WTC11 (cell line): Measurements from ENCODE around the gene SLC38A10.

Experiments
- IRF2 ChIP-seq: sonication (generic); formaldehyde crosslinking; IDR thresholded peaks from 2 replicates; pipeline ENCODE4 v1.8.0; 2022; ENCODE audit warnings: low read depth, missing genetic modification reagents, borderline replicate concordance
- JUN ChIP-seq: sonication (generic); formaldehyde crosslinking; IDR thresholded peaks from 2 replicates; pipeline ENCODE4 v1.8.0; 2023; ENCODE audit warnings: mild to moderate bottlenecking, missing genetic modification reagents
- MXD4 ChIP-seq: fragments of 250-450 bp; sonication (Bioruptor Pico); IDR thresholded peaks from 2 replicates; pipeline ENCODE4 v1.8.0; 2021; ENCODE audit warnings: mild to moderate bottlenecking, moderate library complexity, borderline replicate concordance
- SP1 ChIP-seq: sonication (generic); formaldehyde crosslinking; conservative IDR thresholded peaks from 2 replicates; pipeline ENCODE4 v1.8.1; 2022; ENCODE audit warnings: missing genetic modification reagents
- ZBTB21 ChIP-seq: sonication (generic); formaldehyde crosslinking; IDR thresholded peaks from 2 replicates; pipeline ENCODE4 v1.8.1; 2023; ENCODE audit warnings: mild to moderate bottlenecking, missing genetic modification reagents, borderline replicate concordance
- TF ChIP-seq, protein P1 (sequence below): sonication (generic); formaldehyde crosslinking; IDR thresholded peaks from 2 replicates; pipeline ENCODE4 v1.8.0; 2023; ENCODE audit warnings: missing genetic modification reagents
- TF ChIP-seq, protein P2 (sequence below): sonication (generic); formaldehyde crosslinking; conservative IDR thresholded peaks from 2 replicates; pipeline ENCODE4 v1.8.1; 2022; ENCODE audit warnings: mild to moderate bottlenecking, missing genetic modification reagents
- TF ChIP-seq, protein P3 (sequence below): sonication (generic); formaldehyde crosslinking; IDR thresholded peaks from 2 replicates; pipeline ENCODE4 v1.8.1; 2022; ENCODE audit warnings: low read depth, missing genetic modification reagents, borderline replicate concordance
- TF ChIP-seq, protein P4 (sequence below): sonication (generic); formaldehyde crosslinking; IDR thresholded peaks from 2 replicates; pipeline ENCODE4 v1.8.0; 2022; ENCODE audit warnings: missing genetic modification reagents
- TF ChIP-seq, protein P5 (sequence below): fragments of 200-600 bp; IDR thresholded peaks from 2 replicates; pipeline ENCODE4 v1.8.0; 2022; ENCODE audit warnings: antibody characterized with exemption
- TF ChIP-seq, protein P6 (sequence below): sonication (generic); formaldehyde crosslinking; IDR thresholded peaks from 2 replicates; pipeline ENCODE4 v1.8.1; 2023; ENCODE audit warnings: mild to moderate bottlenecking, missing genetic modification reagents, moderate library complexity

DNA sequence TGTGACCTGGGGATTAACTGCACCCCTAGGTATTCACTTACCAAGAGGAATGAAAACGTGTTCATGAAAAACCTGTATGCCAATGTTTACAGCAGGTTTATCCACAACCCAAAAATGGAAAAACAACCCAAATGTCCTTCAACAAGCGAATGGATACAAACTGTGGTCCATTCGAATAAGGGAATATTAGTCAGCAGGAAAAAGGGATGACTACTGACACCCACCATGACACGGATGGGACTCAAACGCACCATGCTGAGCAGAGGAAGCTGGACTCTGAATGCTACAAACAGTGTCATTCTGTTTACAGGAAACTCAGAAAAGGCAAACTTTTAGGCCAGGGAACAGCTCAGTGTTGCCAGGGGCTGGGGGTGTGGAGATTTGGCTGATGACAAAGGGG, 4.9 kb downstream of the SLC38A10 start:
- no peak for TF ChIP-seq MXD4 (CRISPR knock-in tag)
- no peak for TF ChIP-seq IRF2
- TF ChIP-seq JUN (CRISPR knock-in tag): no peak
- TF ChIP-seq, protein P1, sequence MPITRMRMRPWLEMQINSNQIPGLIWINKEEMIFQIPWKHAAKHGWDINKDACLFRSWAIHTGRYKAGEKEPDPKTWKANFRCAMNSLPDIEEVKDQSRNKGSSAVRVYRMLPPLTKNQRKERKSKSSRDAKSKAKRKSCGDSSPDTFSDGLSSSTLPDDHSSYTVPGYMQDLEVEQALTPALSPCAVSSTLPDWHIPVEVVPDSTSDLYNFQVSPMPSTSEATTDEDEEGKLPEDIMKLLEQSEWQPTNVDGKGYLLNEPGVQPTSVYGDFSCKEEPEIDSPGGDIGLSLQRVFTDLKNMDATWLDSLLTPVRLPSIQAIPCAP (CRISPR knock-in tag): no peak
- TF ChIP-seq, protein P2, sequence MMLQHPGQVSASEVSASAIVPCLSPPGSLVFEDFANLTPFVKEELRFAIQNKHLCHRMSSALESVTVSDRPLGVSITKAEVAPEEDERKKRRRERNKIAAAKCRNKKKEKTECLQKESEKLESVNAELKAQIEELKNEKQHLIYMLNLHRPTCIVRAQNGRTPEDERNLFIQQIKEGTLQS (CRISPR knock-in tag): no peak
- TF ChIP-seq ZBTB21 (CRISPR knock-in tag): no peak
- TF ChIP-seq, protein P3, sequence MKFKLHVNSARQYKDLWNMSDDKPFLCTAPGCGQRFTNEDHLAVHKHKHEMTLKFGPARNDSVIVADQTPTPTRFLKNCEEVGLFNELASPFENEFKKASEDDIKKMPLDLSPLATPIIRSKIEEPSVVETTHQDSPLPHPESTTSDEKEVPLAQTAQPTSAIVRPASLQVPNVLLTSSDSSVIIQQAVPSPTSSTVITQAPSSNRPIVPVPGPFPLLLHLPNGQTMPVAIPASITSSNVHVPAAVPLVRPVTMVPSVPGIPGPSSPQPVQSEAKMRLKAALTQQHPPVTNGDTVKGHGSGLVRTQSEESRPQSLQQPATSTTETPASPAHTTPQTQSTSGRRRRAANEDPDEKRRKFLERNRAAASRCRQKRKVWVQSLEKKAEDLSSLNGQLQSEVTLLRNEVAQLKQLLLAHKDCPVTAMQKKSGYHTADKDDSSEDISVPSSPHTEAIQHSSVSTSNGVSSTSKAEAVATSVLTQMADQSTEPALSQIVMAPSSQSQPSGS (CRISPR knock-in tag): no peak
- TF ChIP-seq, protein P4, sequence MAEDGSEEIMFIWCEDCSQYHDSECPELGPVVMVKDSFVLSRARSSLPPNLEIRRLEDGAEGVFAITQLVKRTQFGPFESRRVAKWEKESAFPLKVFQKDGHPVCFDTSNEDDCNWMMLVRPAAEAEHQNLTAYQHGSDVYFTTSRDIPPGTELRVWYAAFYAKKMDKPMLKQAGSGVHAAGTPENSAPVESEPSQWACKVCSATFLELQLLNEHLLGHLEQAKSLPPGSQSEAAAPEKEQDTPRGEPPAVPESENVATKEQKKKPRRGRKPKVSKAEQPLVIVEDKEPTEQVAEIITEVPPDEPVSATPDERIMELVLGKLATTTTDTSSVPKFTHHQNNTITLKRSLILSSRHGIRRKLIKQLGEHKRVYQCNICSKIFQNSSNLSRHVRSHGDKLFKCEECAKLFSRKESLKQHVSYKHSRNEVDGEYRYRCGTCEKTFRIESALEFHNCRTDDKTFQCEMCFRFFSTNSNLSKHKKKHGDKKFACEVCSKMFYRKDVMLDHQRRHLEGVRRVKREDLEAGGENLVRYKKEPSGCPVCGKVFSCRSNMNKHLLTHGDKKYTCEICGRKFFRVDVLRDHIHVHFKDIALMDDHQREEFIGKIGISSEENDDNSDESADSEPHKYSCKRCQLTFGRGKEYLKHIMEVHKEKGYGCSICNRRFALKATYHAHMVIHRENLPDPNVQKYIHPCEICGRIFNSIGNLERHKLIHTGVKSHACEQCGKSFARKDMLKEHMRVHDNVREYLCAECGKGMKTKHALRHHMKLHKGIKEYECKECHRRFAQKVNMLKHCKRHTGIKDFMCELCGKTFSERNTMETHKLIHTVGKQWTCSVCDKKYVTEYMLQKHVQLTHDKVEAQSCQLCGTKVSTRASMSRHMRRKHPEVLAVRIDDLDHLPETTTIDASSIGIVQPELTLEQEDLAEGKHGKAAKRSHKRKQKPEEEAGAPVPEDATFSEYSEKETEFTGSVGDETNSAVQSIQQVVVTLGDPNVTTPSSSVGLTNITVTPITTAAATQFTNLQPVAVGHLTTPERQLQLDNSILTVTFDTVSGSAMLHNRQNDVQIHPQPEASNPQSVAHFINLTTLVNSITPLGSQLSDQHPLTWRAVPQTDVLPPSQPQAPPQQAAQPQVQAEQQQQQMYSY: no peak
- TF ChIP-seq, protein P5, sequence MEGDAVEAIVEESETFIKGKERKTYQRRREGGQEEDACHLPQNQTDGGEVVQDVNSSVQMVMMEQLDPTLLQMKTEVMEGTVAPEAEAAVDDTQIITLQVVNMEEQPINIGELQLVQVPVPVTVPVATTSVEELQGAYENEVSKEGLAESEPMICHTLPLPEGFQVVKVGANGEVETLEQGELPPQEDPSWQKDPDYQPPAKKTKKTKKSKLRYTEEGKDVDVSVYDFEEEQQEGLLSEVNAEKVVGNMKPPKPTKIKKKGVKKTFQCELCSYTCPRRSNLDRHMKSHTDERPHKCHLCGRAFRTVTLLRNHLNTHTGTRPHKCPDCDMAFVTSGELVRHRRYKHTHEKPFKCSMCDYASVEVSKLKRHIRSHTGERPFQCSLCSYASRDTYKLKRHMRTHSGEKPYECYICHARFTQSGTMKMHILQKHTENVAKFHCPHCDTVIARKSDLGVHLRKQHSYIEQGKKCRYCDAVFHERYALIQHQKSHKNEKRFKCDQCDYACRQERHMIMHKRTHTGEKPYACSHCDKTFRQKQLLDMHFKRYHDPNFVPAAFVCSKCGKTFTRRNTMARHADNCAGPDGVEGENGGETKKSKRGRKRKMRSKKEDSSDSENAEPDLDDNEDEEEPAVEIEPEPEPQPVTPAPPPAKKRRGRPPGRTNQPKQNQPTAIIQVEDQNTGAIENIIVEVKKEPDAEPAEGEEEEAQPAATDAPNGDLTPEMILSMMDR: no peak
- TF ChIP-seq, protein P6, sequence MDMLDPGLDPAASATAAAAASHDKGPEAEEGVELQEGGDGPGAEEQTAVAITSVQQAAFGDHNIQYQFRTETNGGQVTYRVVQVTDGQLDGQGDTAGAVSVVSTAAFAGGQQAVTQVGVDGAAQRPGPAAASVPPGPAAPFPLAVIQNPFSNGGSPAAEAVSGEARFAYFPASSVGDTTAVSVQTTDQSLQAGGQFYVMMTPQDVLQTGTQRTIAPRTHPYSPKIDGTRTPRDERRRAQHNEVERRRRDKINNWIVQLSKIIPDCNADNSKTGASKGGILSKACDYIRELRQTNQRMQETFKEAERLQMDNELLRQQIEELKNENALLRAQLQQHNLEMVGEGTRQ (CRISPR knock-in tag): no peak
- TF ChIP-seq SP1: no peak
